Psoas muscle (tissue), 8 donors: ENCODE results near the gene ZNF140. TPM values are rescaled to one million over a fixed set of nuclear protein-coding genes. Genes with fewer than 3 reads are reported as not detected.
A peak's percentile ranks its signal among the peaks of the same experiment; 100 is the strongest.

ENCODE experiments used
- ATAC-seq, 4 donors: fragments of 200-7000 bp; cut with Tn5 transposase; one replicate each; pipeline ENCODE4 v1.9.1; 2020; ENCODE audit warnings: moderate library complexity in 3 of 4, mild to moderate bottlenecking in 2 of 4
- DNase-seq, 2 donors: peaks; one replicate each; pipeline ENCODE4 v3.0.0-alpha.2; 2020
- H3K27ac ChIP-seq: fragments of 200-600 bp; one replicate; pipeline ENCODE4 v1.8.0; 2022
- H3K27me3 ChIP-seq, 3 donors: fragments of 200-600 bp in 1 of 3; one replicate each; pipeline versions ENCODE4 v1.6.1 to v1.8.0; 2013 to 2022; ENCODE audit warnings: low read length in 2 of 3, mild to moderate bottlenecking in 2 of 3, moderate library complexity in 1 of 3; ENCODE audit not compliant: insufficient read depth in 3 of 3
- H3K36me3 ChIP-seq, 2 donors: fragments of 200-600 bp in 1 of 2; one replicate each; pipeline versions ENCODE4 v1.6.1 to v1.8.0; 2013 to 2022; ENCODE audit warnings: low read depth in 1 of 2, mild to moderate bottlenecking in 1 of 2, moderate library complexity in 1 of 2; ENCODE audit not compliant: insufficient read depth in 1 of 2
- H3K4me1 ChIP-seq: fragments of 200-600 bp; one replicate; pipeline ENCODE4 v1.8.0; 2022
- H3K4me3 ChIP-seq: fragments of 200-600 bp; one replicate; pipeline ENCODE4 v1.8.0; 2022; ENCODE audit warnings: mild to moderate bottlenecking
- H3K9me3 ChIP-seq: fragments of 200-600 bp; one replicate; pipeline ENCODE4 v1.8.0; 2022
- WGBS, 3 donors: extraction: QIAGEN DNeasy Blood & Tissue Kit; methylation state at CpG; one replicate each; pipeline versions ENCODE4 v1.1.6 to v1.1.7; 2013; 5-methylcytosine and 5-hydroxymethylcytosine counted together
- intact Hi-C, 2 donors: fragments of 100-400 bp; cut with DNase I; formaldehyde crosslinking; loops; one replicate each; pipeline versions ENCODE4 v1.11.0 to v1.14.2; 2022
- polyA plus RNA-seq, 3 donors: library from polyadenylated mRNA; stranded (reverse); fragments of 200-250 nt; gene quantifications; one replicate each; pipeline ENCODE4 v1.2.3, GENCODE V29; 2013
- total RNA-seq, 4 donors: library from RNA; stranded (reverse); fragmentation: NEBNext Ultra II Directional in 2 of 4; extraction: Animal tissue kit (Norgen Biotek cat#: 25700) in 2 of 4; gene quantifications; one replicate each; pipeline versions ENCODE4 v1.2.1 to v1.2.4, GENCODE V29; 2021 to 2023
- TF ChIP-seq, protein P1 (sequence below): fragments of 200-600 bp; IDR thresholded peaks from one replicate; pipeline ENCODE4 v1.8.0; 2022; ENCODE audit warnings: antibody characterized with exemption
- donor health status: healthy with polysubstance abuse.
- donor health status: DM: no; HTN: no; CAD: no; lungs with moderate emphysema.
- donor health status: Bipolar disorder and iron deficiency.
- donor health status: healthy.
- donor health status: DM: yes; HTN: yes; CAD: no.
- donor health status: DM: no; HTN: no; CAD: no.
- donor health status: DM: no; HTN: no; CAD: no.
- donor health status: DM: yes; HTN: yes; CAD: no.

The ZNF140 gene
- total and polyA plus RNA-seq, 7 donors: 3.9 to 25.7 (median 7.1) TPM

DNA sequence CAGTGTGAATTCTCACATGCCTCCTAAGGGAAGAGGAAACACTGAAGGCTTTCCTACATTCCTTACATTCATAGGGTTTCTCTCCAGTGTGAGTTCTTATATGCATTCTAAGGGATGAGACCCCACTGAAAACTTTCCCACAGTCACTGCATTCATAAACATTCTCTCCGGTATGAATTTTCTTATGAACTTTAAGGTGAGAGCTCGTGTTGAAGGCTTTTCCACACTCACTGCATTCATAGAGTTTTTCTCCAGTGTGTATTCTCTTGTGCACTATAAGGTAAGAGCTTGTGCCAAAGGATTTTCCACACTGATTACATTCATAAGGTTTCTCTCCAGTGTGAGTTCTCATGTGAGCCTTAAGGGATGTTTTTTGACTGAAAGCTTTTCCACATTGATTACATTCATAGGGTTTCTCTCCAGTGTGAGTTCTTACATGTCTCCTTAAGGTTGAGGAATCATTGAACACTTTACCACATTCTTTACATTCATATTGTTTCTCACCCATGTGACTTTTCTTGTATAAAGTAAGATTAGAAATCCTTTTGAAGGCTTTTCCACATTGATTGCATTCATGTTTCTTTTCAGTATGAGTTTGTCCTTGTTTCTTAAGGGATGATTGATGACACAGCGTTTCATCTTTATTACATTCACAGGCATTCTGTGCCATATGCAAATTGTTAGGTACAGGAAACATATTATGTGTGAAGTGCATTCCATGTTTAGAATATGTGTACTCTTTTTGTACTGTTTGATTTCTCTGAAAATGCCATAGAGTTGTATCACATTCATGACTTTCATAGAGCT lies 39.9 kb downstream of the ZNF140 start:
- Histone ChIP-seq H3K4me1 (no peaks in the 10 kb centered on the region), H3K27ac (no peak overlapping the region), H3K4me3 (no peak overlapping the region), H3K27me3 (no peaks in the 10 kb centered on the region), H3K36me3 (peaks cover 35 to 41% of the 10 kb centered on the region in 2 donors), H3K9me3 (peaks cover 98% of the 10 kb centered on the region)
- whole genome bisulfite sequencing, 3 donors: 95 to 99% (median 99%) methylated on average over 3 of the region's 3 CpGs
- TF ChIP-seq, protein P1, sequence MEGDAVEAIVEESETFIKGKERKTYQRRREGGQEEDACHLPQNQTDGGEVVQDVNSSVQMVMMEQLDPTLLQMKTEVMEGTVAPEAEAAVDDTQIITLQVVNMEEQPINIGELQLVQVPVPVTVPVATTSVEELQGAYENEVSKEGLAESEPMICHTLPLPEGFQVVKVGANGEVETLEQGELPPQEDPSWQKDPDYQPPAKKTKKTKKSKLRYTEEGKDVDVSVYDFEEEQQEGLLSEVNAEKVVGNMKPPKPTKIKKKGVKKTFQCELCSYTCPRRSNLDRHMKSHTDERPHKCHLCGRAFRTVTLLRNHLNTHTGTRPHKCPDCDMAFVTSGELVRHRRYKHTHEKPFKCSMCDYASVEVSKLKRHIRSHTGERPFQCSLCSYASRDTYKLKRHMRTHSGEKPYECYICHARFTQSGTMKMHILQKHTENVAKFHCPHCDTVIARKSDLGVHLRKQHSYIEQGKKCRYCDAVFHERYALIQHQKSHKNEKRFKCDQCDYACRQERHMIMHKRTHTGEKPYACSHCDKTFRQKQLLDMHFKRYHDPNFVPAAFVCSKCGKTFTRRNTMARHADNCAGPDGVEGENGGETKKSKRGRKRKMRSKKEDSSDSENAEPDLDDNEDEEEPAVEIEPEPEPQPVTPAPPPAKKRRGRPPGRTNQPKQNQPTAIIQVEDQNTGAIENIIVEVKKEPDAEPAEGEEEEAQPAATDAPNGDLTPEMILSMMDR: no peak
- DNase-seq: no peak
- no peak for ATAC-seq
- intact Hi-C loops: no loop called here

DNA sequence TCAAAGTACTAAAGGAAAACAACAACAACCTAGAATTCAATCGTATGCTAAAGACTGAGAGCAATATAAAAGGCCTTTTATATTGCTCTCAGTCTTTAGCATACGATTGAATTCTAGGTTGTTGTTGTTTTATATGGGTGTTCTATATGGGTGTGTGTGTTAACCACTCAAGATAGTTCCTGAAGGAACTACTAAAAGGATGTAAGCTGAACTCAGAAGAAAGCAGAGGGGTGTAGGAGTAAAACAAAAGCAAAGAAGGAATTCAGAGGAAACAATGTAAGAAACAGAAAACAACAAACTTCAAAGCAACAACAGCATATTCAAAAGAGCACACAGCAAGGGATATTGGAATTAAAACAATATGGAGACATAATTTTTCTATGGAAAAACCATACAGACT lies 44.0 kb downstream of the ZNF140 start:
- Histone ChIP-seq H3K9me3 (peaks cover 96% of the 10 kb centered on the region), H3K27me3 (no peaks in the 10 kb centered on the region), H3K4me3 (no peak overlapping the region), H3K36me3 (peaks cover 32 to 52% of the 10 kb centered on the region in 2 donors), H3K27ac (no peak overlapping the region), H3K4me1 (no peaks in the 10 kb centered on the region)
- TF ChIP-seq, protein P1: no peak
- ATAC-seq (no peak), DNase-seq (no peak)
- 97 to 99% (median 97%) methylated on average over 2 of the region's 2 CpGs for WGBS, 3 donors
- intact Hi-C loops: loop anchor here in 1 of 2 donors (5.0 kb wide), 1 partner anchor 42 kb away; the partner anchor contains the start of gene ZNF140

DNA sequence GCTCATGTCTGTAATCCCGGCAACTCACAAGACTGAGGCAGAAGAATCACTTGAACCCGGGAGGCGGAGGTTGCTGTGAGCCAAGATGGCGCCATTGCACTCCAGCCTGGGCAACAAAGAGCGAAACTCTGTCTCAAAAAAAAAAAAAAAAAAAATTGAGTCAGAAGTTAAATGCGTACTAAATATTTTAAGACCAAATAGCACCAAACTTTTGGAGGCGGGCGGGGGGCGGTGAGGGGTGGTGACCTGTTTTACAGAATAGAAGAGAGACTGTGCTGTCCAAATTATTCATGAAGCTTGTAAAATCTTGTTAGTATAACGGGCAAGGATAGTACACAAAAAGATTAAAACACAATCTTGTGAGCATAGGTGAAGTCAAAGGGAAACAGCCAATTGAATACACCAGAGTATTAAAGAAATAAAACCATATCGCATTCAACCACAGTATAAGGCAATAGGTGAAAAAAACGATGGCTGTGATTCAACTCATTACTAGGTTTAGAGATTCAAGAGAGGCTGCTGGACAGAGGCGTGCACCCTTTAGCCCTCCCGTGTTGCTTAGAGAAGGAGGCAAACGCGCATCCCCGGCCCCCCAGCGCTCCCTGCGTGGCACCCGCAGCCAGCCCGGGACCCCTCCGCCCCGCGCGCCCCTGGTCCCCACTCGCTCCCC lies 48.8 kb downstream of the ZNF140 start:
- Histone ChIP-seq H3K27ac (peak overlapping the region; percentile 94), H3K27me3 (no peaks in the 10 kb centered on the region), H3K4me3 (peak overlapping the region; percentile 75), H3K4me1 (peaks cover 7% of the 10 kb centered on the region), H3K9me3 (peaks cover 74% of the 10 kb centered on the region), H3K36me3 (peaks cover 14 to 38% of the 10 kb centered on the region in 2 donors)
- 15 to 29% (median 24%) methylated on average over 20 to 26 of the region's 26 CpGs for WGBS, 3 donors
- DNase-seq (no peak), ATAC-seq (peak; percentile 6 to 21 (median 8))
- TF ChIP-seq, protein P1: no peak
- intact Hi-C loops: loop anchor here (2.0 to 5.0 kb wide), 6 partner anchors 47 to 362 kb away; partner anchors contain the start of genes ZNF140 (in 2 of the 2), ZNF26 (in 2 of the 2) and ZNF605 (in 1 of the 2)

DNA sequence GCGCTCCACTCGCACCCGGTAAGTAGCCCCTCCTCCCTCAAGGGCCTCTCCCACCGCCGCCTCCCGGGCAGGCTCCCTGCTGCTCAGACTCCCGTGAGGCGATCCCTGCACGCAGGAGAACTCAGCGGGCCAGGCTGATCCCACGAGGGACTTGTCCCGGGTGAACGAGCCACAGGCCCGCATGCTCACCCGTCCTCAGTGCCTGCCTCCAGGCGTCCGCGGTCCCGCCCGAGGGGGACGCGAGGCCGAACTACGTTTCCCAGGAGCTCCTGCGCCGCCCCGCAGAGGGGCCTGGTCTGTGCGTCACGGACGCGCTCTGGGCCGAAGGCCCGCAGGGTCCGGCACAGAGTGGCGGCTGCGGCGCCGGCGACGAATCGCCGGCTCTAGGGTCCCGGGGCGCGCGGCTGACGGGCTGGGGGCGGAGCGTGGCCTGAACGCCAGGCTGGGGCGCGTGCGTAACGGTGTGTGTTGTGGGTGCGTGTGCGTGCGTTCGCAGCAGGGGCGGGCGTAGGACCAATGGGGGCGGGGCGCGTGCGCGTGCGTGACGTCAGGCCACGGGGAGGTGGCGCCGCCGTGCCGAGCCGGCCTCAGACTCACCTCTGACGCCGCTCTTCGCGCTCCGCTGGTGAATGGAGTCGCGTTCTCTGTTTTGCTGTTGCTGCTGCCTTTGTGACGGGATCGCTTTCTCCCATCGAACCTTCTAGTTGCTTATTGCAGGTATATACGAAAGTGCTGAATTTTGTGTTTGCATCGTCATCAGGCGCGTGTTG lies 49.5 kb downstream of the ZNF140 start, which contains the start of the genes ZNF10 and ZNF891:
Gene ZNF10, plus strand, starts transcription at position 590 of the 770 bp plus-strand sequence. CDS start 13,866 bp downstream, outside the sequence.
Gene ZNF891, minus strand, starts transcription at position 237 of the 770 bp plus-strand sequence. CDS start 8,356 bp downstream, outside the sequence.
- peaks cover 74% of the 10 kb centered on the region for H3K9me3 ChIP-seq
- DNase-seq: peak; percentile 96 to 98
- peak; percentile 98 to 99 (median 98) for ATAC-seq
- peak within 1 kb of the TSS; percentile 94 for H3K27ac ChIP-seq
- intact Hi-C loops: loop anchor here (2.0 to 5.0 kb wide), 5 partner anchors 49 to 363 kb away; partner anchors contain the start of genes ZNF26 (in 2 of the 2), ZNF140 (in 1 of the 2) and ZNF605 (in 1 of the 2)
- H3K36me3 ChIP-seq: peaks cover 14 to 38% of the 10 kb centered on the region in 2 donors
- 0% methylated on average over 70 to 87 of the region's 87 CpGs for WGBS, 3 donors
- H3K4me1 ChIP-seq: peaks cover 7% of the 10 kb centered on the region
- peak within 1 kb of the TSS; percentile 75 for H3K4me3 ChIP-seq
- no peaks in the 10 kb centered on the region for H3K27me3 ChIP-seq
- TF ChIP-seq, protein P1: no peak
